NB4 (cell line): ENCODE measurements around the gene ABLIM3.

Experiments
- POLR2A ChIP-seq: IDR thresholded peaks from 2 replicates; pipeline ENCODE4 v1.6.1; 2011; ENCODE audit warnings: mild to moderate bottlenecking; ENCODE audit not compliant: insufficient read length; ENCODE audit errors: extremely low read depth
- TF ChIP-seq, protein P1 (sequence below): IDR thresholded peaks from one replicate; pipeline ENCODE4 v1.5.1; 2012; ENCODE audit warnings: low read depth, low read length
- TF ChIP-seq, protein P2 (sequence below): IDR thresholded peaks from 2 replicates; pipeline ENCODE4 v1.6.1; 2011; ENCODE audit warnings: low read depth, low read length

- TF ChIP-seq POLR2A = no peak
- TF ChIP-seq, protein P1, sequence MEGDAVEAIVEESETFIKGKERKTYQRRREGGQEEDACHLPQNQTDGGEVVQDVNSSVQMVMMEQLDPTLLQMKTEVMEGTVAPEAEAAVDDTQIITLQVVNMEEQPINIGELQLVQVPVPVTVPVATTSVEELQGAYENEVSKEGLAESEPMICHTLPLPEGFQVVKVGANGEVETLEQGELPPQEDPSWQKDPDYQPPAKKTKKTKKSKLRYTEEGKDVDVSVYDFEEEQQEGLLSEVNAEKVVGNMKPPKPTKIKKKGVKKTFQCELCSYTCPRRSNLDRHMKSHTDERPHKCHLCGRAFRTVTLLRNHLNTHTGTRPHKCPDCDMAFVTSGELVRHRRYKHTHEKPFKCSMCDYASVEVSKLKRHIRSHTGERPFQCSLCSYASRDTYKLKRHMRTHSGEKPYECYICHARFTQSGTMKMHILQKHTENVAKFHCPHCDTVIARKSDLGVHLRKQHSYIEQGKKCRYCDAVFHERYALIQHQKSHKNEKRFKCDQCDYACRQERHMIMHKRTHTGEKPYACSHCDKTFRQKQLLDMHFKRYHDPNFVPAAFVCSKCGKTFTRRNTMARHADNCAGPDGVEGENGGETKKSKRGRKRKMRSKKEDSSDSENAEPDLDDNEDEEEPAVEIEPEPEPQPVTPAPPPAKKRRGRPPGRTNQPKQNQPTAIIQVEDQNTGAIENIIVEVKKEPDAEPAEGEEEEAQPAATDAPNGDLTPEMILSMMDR = no peak
- TF ChIP-seq, protein P2, sequence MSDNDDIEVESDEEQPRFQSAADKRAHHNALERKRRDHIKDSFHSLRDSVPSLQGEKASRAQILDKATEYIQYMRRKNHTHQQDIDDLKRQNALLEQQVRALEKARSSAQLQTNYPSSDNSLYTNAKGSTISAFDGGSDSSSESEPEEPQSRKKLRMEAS = no peak
These were observed 156.9 kb downstream of the ABLIM3 start for GRCh38 chr5:149298163-149298562.
